ENCODE data around the gene SCN5A.

GRCh38 chr3:38689346-38689745 is 39.9 kb upstream of the SCN5A start:
- TF ChIP-seq POLR2A (IDR thresholded peaks at IDR 0.05; ENCODE audit: low read depth, low read length) (no peak), TAF1 (IDR thresholded peaks at IDR 0.05; ENCODE audit: borderline replicate concordance, low read depth, low read length) (no peak)
